Upper lobe of right lung (tissue), 1 donor: ENCODE measurements around the gene CDK14. TPM values are rescaled to one million over a fixed set of nuclear protein-coding genes. Genes with fewer than 3 reads are reported as not detected.

Experiments used
- ATAC-seq: fragments of 200-7000 bp; cut with Tn5 transposase; one replicate; pipeline ENCODE4 v1.9.1; 2020; ENCODE audit warnings: mild to moderate bottlenecking, moderate library complexity
- DNase-seq: peaks from one replicate; pipeline ENCODE4 v3.0.0-alpha.2; 2020
- H3K27ac ChIP-seq: fragments of 200-600 bp; one replicate; pipeline ENCODE4 v1.8.0; 2022
- H3K27me3 ChIP-seq: fragments of 200-600 bp; one replicate; pipeline ENCODE4 v1.8.0; 2022; ENCODE audit warnings: mild to moderate bottlenecking
- H3K36me3 ChIP-seq: fragments of 200-600 bp; one replicate; pipeline ENCODE4 v1.8.0; 2022
- H3K4me1 ChIP-seq: fragments of 200-600 bp; one replicate; pipeline ENCODE4 v1.8.0; 2022
- H3K4me3 ChIP-seq: fragments of 200-600 bp; one replicate; pipeline ENCODE4 v1.8.0; 2022; ENCODE audit warnings: mild to moderate bottlenecking
- H3K9me3 ChIP-seq: fragments of 200-600 bp; one replicate; pipeline ENCODE4 v1.8.0; 2022
- intact Hi-C: fragments of 100-400 bp; cut with DNase I; formaldehyde crosslinking; loops from one replicate; pipeline ENCODE4 v1.11.0; 2022
- total RNA-seq: library from RNA; stranded (reverse); fragmentation: NEBNext Ultra II Directional; extraction: Animal tissue kit (Norgen Biotek cat#: 25700); gene quantifications from one replicate; pipeline ENCODE4 v1.2.1, GENCODE V29; 2021
- TF ChIP-seq, protein P1 (sequence below): fragments of 200-600 bp; IDR thresholded peaks from one replicate; pipeline ENCODE4 v1.8.0; 2022; ENCODE audit warnings: antibody characterized with exemption
- donor health status: DM: no; HTN: yes; CAD: no; lungs with severe emphysema.

The CDK14 gene
- total RNA-seq, 1 donor from 2014 or later = 47.2 TPM

DNA sequence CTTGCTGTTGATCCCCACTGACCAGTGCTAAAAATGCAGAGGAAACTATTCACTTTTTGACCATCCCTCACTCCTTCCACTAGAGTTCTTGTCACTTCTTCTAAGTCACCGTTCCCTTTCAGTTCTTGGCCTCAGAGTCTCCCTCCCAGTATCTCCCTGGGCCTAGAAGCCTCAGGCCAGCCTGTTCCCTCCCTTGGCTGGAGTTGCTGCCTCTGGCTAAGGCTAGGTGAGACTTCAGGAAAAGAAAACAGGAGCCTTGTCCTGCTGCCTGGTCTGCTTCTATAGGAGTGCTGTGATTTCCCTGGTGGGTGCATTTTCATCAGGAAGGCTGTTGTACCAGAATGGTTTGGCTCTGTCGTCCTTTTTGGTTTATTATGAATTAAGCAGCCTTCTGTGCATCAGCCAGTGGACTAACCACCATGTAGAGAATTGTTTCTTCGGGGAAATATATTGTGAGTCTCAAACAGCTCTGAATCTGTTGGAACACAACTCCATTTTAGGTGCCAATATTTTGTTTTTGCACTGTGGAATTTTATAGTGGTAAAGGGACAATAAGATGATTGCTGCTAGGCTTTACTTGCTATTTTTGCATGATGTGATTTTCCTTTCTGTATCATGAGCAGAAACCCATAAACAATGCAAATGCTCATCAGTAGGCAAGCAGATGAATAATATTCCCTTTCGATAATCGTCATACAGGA lies 434.7 kb downstream of the CDK14 start:
- ATAC-seq (no peak), DNase-seq (no peak)
- Histone ChIP-seq H3K9me3 (no peaks in the 10 kb centered on the region), H3K27ac (no peak overlapping the region), H3K4me3 (no peak overlapping the region), H3K27me3 (no peaks in the 10 kb centered on the region), H3K36me3 (no peaks in the 10 kb centered on the region), H3K4me1 (no peaks in the 10 kb centered on the region)
- intact Hi-C loops = no loop called here
- TF ChIP-seq, protein P1, sequence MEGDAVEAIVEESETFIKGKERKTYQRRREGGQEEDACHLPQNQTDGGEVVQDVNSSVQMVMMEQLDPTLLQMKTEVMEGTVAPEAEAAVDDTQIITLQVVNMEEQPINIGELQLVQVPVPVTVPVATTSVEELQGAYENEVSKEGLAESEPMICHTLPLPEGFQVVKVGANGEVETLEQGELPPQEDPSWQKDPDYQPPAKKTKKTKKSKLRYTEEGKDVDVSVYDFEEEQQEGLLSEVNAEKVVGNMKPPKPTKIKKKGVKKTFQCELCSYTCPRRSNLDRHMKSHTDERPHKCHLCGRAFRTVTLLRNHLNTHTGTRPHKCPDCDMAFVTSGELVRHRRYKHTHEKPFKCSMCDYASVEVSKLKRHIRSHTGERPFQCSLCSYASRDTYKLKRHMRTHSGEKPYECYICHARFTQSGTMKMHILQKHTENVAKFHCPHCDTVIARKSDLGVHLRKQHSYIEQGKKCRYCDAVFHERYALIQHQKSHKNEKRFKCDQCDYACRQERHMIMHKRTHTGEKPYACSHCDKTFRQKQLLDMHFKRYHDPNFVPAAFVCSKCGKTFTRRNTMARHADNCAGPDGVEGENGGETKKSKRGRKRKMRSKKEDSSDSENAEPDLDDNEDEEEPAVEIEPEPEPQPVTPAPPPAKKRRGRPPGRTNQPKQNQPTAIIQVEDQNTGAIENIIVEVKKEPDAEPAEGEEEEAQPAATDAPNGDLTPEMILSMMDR = no peak

DNA sequence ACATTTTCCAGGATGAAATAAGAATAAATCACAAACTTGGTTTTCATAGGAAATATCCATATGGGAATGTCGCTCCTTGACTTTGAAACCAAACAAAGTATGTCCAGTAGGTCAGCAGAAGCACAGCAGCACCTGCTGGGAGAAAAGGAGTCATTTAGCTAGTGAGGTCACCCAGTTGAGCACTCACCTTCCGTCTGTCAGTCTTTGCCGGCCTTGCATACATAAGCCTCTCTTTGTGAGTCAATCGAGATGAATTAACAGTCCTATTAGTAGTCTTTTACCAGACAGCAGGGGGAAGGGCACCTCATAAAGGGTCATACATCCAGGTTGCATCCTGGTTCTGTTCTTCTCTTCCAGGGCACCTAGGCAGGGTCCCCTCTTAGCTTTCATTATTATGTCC lies 435.6 kb downstream of the CDK14 start:
- TF ChIP-seq, protein P1 = no peak
- Histone ChIP-seq H3K27ac (no peak overlapping the region), H3K36me3 (no peaks in the 10 kb centered on the region), H3K4me1 (no peaks in the 10 kb centered on the region), H3K4me3 (no peak overlapping the region), H3K27me3 (no peaks in the 10 kb centered on the region), H3K9me3 (no peaks in the 10 kb centered on the region)
- intact Hi-C loops = no loop called here
- ATAC-seq = no peak
- no peak for DNase-seq

DNA sequence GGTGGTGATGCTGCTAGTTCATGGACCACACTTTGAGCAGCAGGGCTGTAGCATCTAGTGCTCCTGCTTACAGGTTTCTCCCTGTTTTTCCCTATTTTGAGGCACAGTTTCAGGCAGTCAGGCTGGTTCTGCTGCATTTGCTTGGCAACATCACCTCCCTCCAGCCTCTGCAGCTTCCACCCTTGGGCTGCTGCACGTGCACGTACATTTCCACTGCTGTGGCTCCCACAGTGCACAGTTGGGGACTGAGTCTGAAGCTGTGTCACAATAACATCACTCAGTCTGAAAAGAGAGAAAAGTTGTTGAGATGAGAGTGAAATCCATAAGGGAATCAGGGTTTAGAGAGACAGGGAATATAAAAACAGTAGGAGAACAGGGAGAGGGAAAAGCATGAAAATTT lies 437.5 kb downstream of the CDK14 start:
- no peak overlapping the region for H3K4me3 ChIP-seq
- ATAC-seq = no peak
- no peak for DNase-seq
- intact Hi-C loops = no loop called here
- H3K9me3 ChIP-seq = no peaks in the 10 kb centered on the region
- TF ChIP-seq, protein P1 = no peak
- no peaks in the 10 kb centered on the region for H3K4me1 ChIP-seq
- no peak overlapping the region for H3K27ac ChIP-seq
- no peaks in the 10 kb centered on the region for H3K36me3 ChIP-seq
- no peaks in the 10 kb centered on the region for H3K27me3 ChIP-seq

DNA sequence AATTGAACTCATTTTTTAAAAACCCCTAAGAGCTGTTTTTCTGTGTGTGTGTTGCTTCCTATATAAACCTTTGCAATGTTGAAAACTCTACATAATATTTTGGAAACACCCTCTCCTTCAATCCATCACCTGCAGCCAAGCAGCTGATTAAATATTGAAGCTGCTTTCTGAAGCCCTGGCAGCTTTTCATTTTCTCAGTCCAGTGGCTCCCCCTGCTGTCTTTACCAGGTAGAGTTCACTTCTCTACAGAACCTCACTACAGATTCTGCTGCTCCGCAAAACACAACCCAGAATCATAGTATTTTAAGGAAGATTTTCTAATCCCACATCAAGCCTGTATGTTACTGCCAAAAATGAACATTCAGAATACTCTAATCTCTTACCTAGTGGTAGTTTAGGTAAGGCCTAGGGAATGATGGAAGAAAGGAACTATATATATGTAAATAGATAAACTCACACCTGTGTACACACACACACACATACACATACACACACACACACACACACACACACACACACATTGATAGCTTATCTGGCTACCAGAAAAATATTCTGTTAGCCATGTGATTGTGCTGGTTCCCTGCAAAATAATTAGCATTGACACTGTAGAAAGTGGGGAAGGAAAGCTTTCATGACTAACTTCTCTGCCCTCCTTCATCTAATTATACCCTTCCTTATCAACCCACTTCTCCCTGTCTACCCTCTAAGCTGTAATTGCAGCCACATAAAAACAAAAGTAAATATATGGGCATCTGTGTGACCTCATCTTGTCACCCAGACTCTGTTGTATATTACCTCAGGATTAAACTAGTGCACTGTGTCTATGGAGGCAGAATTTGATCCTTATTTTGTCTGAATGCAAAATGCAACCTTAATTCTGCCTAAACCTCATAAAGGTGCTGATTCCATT lies 438.6 kb downstream of the CDK14 start:
- peak; percentile 66 for ATAC-seq
- Histone ChIP-seq H3K27me3 (no peaks in the 10 kb centered on the region), H3K4me1 (no peaks in the 10 kb centered on the region), H3K36me3 (no peaks in the 10 kb centered on the region), H3K9me3 (no peaks in the 10 kb centered on the region), H3K4me3 (no peak overlapping the region), H3K27ac (no peak overlapping the region)
- DNase-seq = no peak
- intact Hi-C loops = no loop called here
- TF ChIP-seq, protein P1 = peak; percentile 64

DNA sequence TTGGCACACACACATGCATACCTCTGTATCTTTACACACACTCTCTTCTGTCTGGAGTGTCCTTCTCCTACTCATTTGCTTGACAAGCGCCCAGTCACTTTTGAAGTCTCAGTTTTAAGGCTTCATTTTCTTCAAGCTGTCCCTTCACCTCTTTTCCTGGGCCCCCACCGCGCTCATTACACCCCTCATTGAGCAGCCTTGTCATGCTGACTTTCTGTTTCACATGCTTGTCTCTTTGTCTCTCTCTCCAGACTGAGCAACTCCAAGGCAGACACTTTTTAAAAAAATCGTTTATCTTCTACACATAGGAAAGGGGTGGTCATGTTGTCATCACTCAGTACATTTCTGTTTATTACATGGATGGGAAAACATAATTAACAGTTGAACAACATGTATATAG lies 442.9 kb downstream of the CDK14 start:
- intact Hi-C loops = no loop called here
- no peak for ATAC-seq
- Histone ChIP-seq H3K4me3 (no peak overlapping the region), H3K4me1 (no peaks in the 10 kb centered on the region), H3K27me3 (no peaks in the 10 kb centered on the region), H3K36me3 (no peaks in the 10 kb centered on the region), H3K9me3 (no peaks in the 10 kb centered on the region), H3K27ac (no peak overlapping the region)
- TF ChIP-seq, protein P1 = no peak
- DNase-seq = no peak
